IMR-90 (cell line): ENCODE data around the gene CDC42BPA. TPM values are rescaled to one million over a fixed set of nuclear protein-coding genes. Genes with fewer than 3 reads are reported as not detected.

ENCODE experiments used
- ATAC-seq: fragments of 200-7000 bp; cut with Tn5 transposase; 2 replicates; pipeline ENCODE4 v1.9.1; 2020; ENCODE audit warnings: low read depth, mild to moderate bottlenecking, moderate library complexity
- BruUV-seq: library from RNA; stranded (reverse); fragments of 400-500 nt; replicated peaks from 2 replicates; lab custom pipeline; 2021; lab: Mats Ljungman, UMichigan
- CTCF ChIA-PET: fragments of 300-600 bp; formaldehyde crosslinking; extraction: SDS; loops from one replicate; lab custom pipeline; 2021; ENCODE audit warnings: antibody characterized with exemption; lab: Yijun Ruan, JAX
- POLR2A ChIA-PET: fragments of 300-600 bp; sonication (Branson Sonifier 250); formaldehyde crosslinking; loops from one replicate; lab custom pipeline; 2022; ENCODE audit warnings: antibody characterized with exemption; ENCODE audit not compliant: unreplicated experiment; lab: Charles Lee
- DNase-seq: peaks from one replicate; pipeline ENCODE4 v3.0.0; 2013
- H2AFZ ChIP-seq: replicated peaks from 2 replicates; pipeline ENCODE3; 2013; ENCODE audit warnings: low read length, mild to moderate bottlenecking; ENCODE audit not compliant: poor library complexity
- H2AK5ac ChIP-seq: 2 replicates; pipeline ENCODE4 v1.6.1; 2013; ENCODE audit warnings: low read depth, low read length, inconsistent platforms
- H2AK9ac ChIP-seq: replicated peaks from 2 replicates; pipeline ENCODE3; 2013; ENCODE audit warnings: mild to moderate bottlenecking, low read depth, low read length, moderate library complexity; ENCODE audit not compliant: poor library complexity
- H2BK120ac ChIP-seq: 2 replicates; pipeline ENCODE4 v1.6.1; 2013; ENCODE audit warnings: low read depth, low read length, inconsistent platforms
- H2BK15ac ChIP-seq: 3 replicates; pipeline ENCODE4 v1.6.1; 2013; ENCODE audit warnings: low read depth, low read length, inconsistent platforms
- H2BK20ac ChIP-seq: 2 replicates; pipeline ENCODE4 v1.6.1; 2013; ENCODE audit warnings: low read depth, mild to moderate bottlenecking, inconsistent platforms, low read length, moderate library complexity
- H2BK5ac ChIP-seq: 2 replicates; pipeline ENCODE4 v1.6.1; 2013; ENCODE audit warnings: mild to moderate bottlenecking, low read depth, low read length, inconsistent platforms; ENCODE audit not compliant: poor library complexity, severe bottlenecking
- H3K14ac ChIP-seq: replicated peaks from 2 replicates; pipeline ENCODE4 v1.6.1; 2013; ENCODE audit warnings: low read depth, low read length, inconsistent platforms
- H3K18ac ChIP-seq: 2 replicates; pipeline ENCODE4 v1.6.1; 2013; ENCODE audit warnings: low read depth, low read length, control low read depth
- H3K23ac ChIP-seq: 2 replicates; pipeline ENCODE4 v1.6.1; 2013; ENCODE audit warnings: low read depth, low read length, inconsistent platforms
- H3K27ac ChIP-seq: 2 replicates; pipeline ENCODE4 v1.5.1; 2013; ENCODE audit warnings: mild to moderate bottlenecking, control low read depth, low read length; ENCODE audit not compliant: insufficient read depth
- H3K27me3 ChIP-seq: 2 replicates; pipeline ENCODE4 v1.6.1; 2013; ENCODE audit warnings: low read length; ENCODE audit not compliant: control insufficient read depth, insufficient read depth
- H3K36me3 ChIP-seq: 2 replicates; pipeline ENCODE4 v1.6.1; 2013; ENCODE audit warnings: low read length, mixed read lengths; ENCODE audit not compliant: control insufficient read depth, insufficient read depth
- H3K4ac ChIP-seq: 2 replicates; pipeline ENCODE4 v1.6.1; 2013; ENCODE audit warnings: low read depth, low read length, inconsistent platforms
- H3K4me1 ChIP-seq: 2 replicates; pipeline ENCODE4 v1.6.1; 2013; ENCODE audit warnings: low read length, mixed read lengths; ENCODE audit not compliant: control insufficient read depth, insufficient read depth
- H3K4me2 ChIP-seq: 2 replicates; pipeline ENCODE4 v1.6.1; 2013; ENCODE audit warnings: low read depth, mild to moderate bottlenecking, control low read depth, low read length, moderate library complexity
- H3K4me3 ChIP-seq: 2 replicates; pipeline ENCODE4 v1.5.1; 2013; ENCODE audit warnings: low read depth, mild to moderate bottlenecking, control low read depth, low read length, moderate library complexity; ENCODE audit not compliant: insufficient read depth
- H3K56ac ChIP-seq: 2 replicates; pipeline ENCODE4 v1.6.1; 2013; ENCODE audit warnings: low read length, inconsistent platforms; ENCODE audit not compliant: insufficient read depth; ENCODE audit errors: extremely low read depth
- H3K79me1 ChIP-seq, 2 experiments: 2 replicates each; pipeline ENCODE4 v1.6.1; 2013; ENCODE audit warnings: low read length in 2 of 2, inconsistent platforms in 1 of 2, low read depth in 1 of 2
- H3K9ac ChIP-seq: 2 replicates; pipeline ENCODE4 v1.6.1; 2013; ENCODE audit warnings: low read depth, low read length, control low read depth
- H3K9me1 ChIP-seq: 2 replicates; pipeline ENCODE4 v1.6.1; 2013; ENCODE audit warnings: low read length, inconsistent platforms; ENCODE audit not compliant: insufficient read depth
- H3K9me3 ChIP-seq: 2 replicates; pipeline ENCODE4 v1.6.1; 2013; ENCODE audit warnings: low read length; ENCODE audit not compliant: control insufficient read depth, insufficient read depth
- H4K20me1 ChIP-seq: 2 replicates; pipeline ENCODE4 v1.6.1; 2013; ENCODE audit warnings: low read length, inconsistent platforms; ENCODE audit not compliant: insufficient read depth
- H4K5ac ChIP-seq: 2 replicates; pipeline ENCODE4 v1.6.1; 2013; ENCODE audit warnings: mild to moderate bottlenecking, low read depth, low read length, control low read depth
- H4K8ac ChIP-seq, 2 experiments: 2 replicates each; pipeline ENCODE4 v1.6.1; 2013; ENCODE audit warnings: low read depth in 2 of 2, low read length in 2 of 2, control low read depth in 1 of 2, inconsistent platforms in 1 of 2
- H4K91ac ChIP-seq: 2 replicates; pipeline ENCODE4 v1.6.1; 2013; ENCODE audit warnings: low read depth, low read length, inconsistent platforms; ENCODE audit not compliant: insufficient read depth
- BHLHE40 ChIP-seq: fragments of 150-350 bp; IDR thresholded peaks from 2 replicates; pipeline ENCODE4 v1.6.1; 2016; ENCODE audit warnings: mild to moderate bottlenecking, low read depth, low read length
- CEBPB ChIP-seq: IDR thresholded peaks from 2 replicates; pipeline ENCODE4 v1.6.1; 2012; ENCODE audit warnings: low read depth, low read length, improper control_type of control experiment
- CHD1 ChIP-seq: IDR thresholded peaks from 2 replicates; pipeline ENCODE4 v1.6.1; 2012; ENCODE audit warnings: low read depth, low read length, improper control_type of control experiment
- FOS ChIP-seq: fragments of 150-350 bp; IDR thresholded peaks from 2 replicates; pipeline ENCODE4 v1.6.1; 2016; ENCODE audit warnings: low read depth, low read length
- MAFK ChIP-seq: IDR thresholded peaks from 2 replicates; pipeline ENCODE4 v1.6.1; 2012; ENCODE audit warnings: low read depth, low read length, improper control_type of control experiment
- MAZ ChIP-seq: IDR thresholded peaks from 2 replicates; pipeline ENCODE4 v1.6.1; 2012; ENCODE audit warnings: low read depth, mild to moderate bottlenecking, low read length, improper control_type of control experiment, moderate library complexity, borderline replicate concordance
- MXI1 ChIP-seq: IDR thresholded peaks from 2 replicates; pipeline ENCODE4 v1.6.1; 2012; ENCODE audit warnings: low read depth, mild to moderate bottlenecking, low read length, moderate library complexity, borderline replicate concordance
- NFE2L2 ChIP-seq: fragments of 150-350 bp; IDR thresholded peaks from 2 replicates; pipeline ENCODE4 v1.6.1; 2016; ENCODE audit warnings: low read depth, mild to moderate bottlenecking, low read length
- POLR2A ChIP-seq: IDR thresholded peaks from 2 replicates; pipeline ENCODE4 v1.6.1; 2012; ENCODE audit warnings: mild to moderate bottlenecking, low read depth, low read length
- RAD21 ChIP-seq: IDR thresholded peaks from 2 replicates; pipeline ENCODE4 v1.6.1; 2012; ENCODE audit warnings: low read length, improper control_type of control experiment
- RCOR1 ChIP-seq: IDR thresholded peaks from 2 replicates; pipeline ENCODE4 v1.6.1; 2012; ENCODE audit warnings: mild to moderate bottlenecking, low read length, improper control_type of control experiment; ENCODE audit not compliant: insufficient replicate concordance
- RFX5 ChIP-seq: IDR thresholded peaks from 2 replicates; pipeline ENCODE4 v1.8.0; 2012; ENCODE audit warnings: low read depth, mild to moderate bottlenecking, low read length, moderate library complexity
- SMC3 ChIP-seq: fragments of 150-350 bp; IDR thresholded peaks from 2 replicates; pipeline ENCODE4 v1.6.1; 2016; ENCODE audit warnings: low read depth, mild to moderate bottlenecking, antibody characterized with exemption, low read length, moderate library complexity
- WGBS, 2 experiments: methylation state at CpG; one replicate each; pipeline versions ENCODE4 v1.1.5 to v1.1.7; 2013; ENCODE audit warnings: missing lambda C conversion rate in 2 of 2; ENCODE audit not compliant: insufficient read length in 1 of 2; ENCODE audit errors: extremely low coverage in 2 of 2; 5-methylcytosine and 5-hydroxymethylcytosine counted together
- dilution Hi-C: fragments of 300-500 bp; cut with HindIII; formaldehyde crosslinking; loops from one replicate; pipeline ENCODE4 v1.14.3; 2018; ENCODE audit warnings: low sequenced_read_pairs; ENCODE audit not compliant: unreplicated experiment
- in situ Hi-C: fragments of 300-500 bp; cut with MboI; formaldehyde crosslinking; loops from 3 replicates; pipeline ENCODE4 v1.14.3; 2019; ENCODE audit warnings: low sequenced_read_pairs, inconsistent platforms, mixed read lengths
- intact Hi-C: fragments of 100-400 bp; cut with micrococcal nuclease; formaldehyde crosslinking; loops from 2 replicates; pipeline ENCODE4 v1.10.0; 2022
- polyA plus RNA-seq, 3 experiments: library from polyadenylated mRNA; depleted of rRNA; stranded (reverse); fragments of >200 nt; gene quantifications; 2 replicates each; pipeline ENCODE4 v1.2.3, GENCODE V29; 2012; ENCODE audit warnings: low replicate concordance in 1 of 3
- total RNA-seq: library from RNA; depleted of rRNA; stranded (reverse); fragments of >200 nt; gene quantifications from 2 replicates; pipeline ENCODE4 v1.2.3, GENCODE V29; 2012
- TF ChIP-seq, protein P1 (sequence below): fragments of 150-350 bp; IDR thresholded peaks from 2 replicates; pipeline ENCODE4 v1.6.1; 2016; ENCODE audit warnings: low read depth, mild to moderate bottlenecking, low read length, moderate library complexity, borderline replicate concordance
- TF ChIP-seq, protein P2 (sequence below): conservative IDR thresholded peaks from 2 replicates; pipeline ENCODE4 v1.5.1; 2012; ENCODE audit warnings: mild to moderate bottlenecking, low read depth, low read length, improper control_type of control experiment
- TF ChIP-seq, protein P3 (sequence below): fragments of 150-350 bp; IDR thresholded peaks from 2 replicates; pipeline ENCODE4 v1.6.1; 2017; ENCODE audit warnings: mild to moderate bottlenecking, antibody characterized with exemption, low read length, low read depth

Gene CDC42BPA
- total and polyA plus RNA-seq, 2 of the 4 experiments (the other 2 are of a cell fraction) = 9.4 to 27.8 TPM

DNA sequence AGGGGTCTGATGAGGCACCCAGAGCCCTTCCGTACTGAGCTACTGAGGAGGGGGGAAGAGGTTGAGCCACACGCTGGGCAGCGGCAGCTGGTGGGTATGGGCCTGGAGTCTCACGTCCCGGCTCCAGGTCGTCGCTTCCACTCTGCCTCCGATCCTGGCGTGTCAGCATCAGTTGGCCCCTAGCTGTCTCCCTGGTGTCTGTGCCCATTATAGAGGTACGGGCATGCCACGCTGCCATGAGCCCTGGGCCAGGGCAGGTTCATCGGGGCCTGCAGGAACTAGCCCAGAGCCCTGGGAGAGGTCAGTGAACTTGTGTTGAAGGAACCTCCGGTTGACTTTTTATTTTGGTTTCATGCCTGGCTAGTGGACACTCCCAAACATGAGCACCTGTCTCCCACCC lies 360.0 kb downstream of the CDC42BPA start:
- intact Hi-C loops = no loop called here
- 100% methylated on average over 2 of the region's 13 CpGs; no CpG with 5 or more reads in 1 of the 2 experiments for WGBS, 2 experiments
- H2AFZ ChIP-seq = no peak overlapping the region
- H3K14ac ChIP-seq = no peak overlapping the region
- H3K23ac ChIP-seq = no peak overlapping the region
- H3K56ac ChIP-seq = no peak overlapping the region
- H3K27me3 ChIP-seq = no peaks in the 10 kb centered on the region
- no peak overlapping the region for H2BK5ac ChIP-seq
- no peak overlapping the region for H2AK9ac ChIP-seq
- H3K36me3 ChIP-seq = no peaks in the 10 kb centered on the region
- H3K4me1 ChIP-seq = no peaks in the 10 kb centered on the region
- BruUV-seq = no TSS peak
- peaks cover 1% of the 10 kb centered on the region; the same call in 1 of the 2 replicates for H3K9me3 ChIP-seq
- no peak overlapping the region for H2BK15ac ChIP-seq
- H2BK20ac ChIP-seq = no peak overlapping the region
- no peak overlapping the region for H3K18ac ChIP-seq
- H3K9me1 ChIP-seq = no peaks in the 10 kb centered on the region
- in situ Hi-C loops = no loop called here
- no peak overlapping the region for H3K27ac ChIP-seq
- dilution Hi-C loops = no loop called here
- H2AK5ac ChIP-seq = no peak overlapping the region
- TF ChIP-seq MXI1 = no peak
- TF ChIP-seq, protein P1, sequence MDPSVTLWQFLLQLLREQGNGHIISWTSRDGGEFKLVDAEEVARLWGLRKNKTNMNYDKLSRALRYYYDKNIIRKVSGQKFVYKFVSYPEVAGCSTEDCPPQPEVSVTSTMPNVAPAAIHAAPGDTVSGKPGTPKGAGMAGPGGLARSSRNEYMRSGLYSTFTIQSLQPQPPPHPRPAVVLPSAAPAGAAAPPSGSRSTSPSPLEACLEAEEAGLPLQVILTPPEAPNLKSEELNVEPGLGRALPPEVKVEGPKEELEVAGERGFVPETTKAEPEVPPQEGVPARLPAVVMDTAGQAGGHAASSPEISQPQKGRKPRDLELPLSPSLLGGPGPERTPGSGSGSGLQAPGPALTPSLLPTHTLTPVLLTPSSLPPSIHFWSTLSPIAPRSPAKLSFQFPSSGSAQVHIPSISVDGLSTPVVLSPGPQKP = no peak
- TF ChIP-seq CHD1 = no peak
- no peak for TF ChIP-seq RCOR1
- TF ChIP-seq MAZ = no peak
- TF ChIP-seq RAD21 = no peak
- TF ChIP-seq, protein P2, sequence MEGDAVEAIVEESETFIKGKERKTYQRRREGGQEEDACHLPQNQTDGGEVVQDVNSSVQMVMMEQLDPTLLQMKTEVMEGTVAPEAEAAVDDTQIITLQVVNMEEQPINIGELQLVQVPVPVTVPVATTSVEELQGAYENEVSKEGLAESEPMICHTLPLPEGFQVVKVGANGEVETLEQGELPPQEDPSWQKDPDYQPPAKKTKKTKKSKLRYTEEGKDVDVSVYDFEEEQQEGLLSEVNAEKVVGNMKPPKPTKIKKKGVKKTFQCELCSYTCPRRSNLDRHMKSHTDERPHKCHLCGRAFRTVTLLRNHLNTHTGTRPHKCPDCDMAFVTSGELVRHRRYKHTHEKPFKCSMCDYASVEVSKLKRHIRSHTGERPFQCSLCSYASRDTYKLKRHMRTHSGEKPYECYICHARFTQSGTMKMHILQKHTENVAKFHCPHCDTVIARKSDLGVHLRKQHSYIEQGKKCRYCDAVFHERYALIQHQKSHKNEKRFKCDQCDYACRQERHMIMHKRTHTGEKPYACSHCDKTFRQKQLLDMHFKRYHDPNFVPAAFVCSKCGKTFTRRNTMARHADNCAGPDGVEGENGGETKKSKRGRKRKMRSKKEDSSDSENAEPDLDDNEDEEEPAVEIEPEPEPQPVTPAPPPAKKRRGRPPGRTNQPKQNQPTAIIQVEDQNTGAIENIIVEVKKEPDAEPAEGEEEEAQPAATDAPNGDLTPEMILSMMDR = no peak
- no peak for TF ChIP-seq CEBPB
- TF ChIP-seq MAFK = no peak
- no peak for TF ChIP-seq SMC3
- no peak for TF ChIP-seq BHLHE40
- TF ChIP-seq, protein P3, sequence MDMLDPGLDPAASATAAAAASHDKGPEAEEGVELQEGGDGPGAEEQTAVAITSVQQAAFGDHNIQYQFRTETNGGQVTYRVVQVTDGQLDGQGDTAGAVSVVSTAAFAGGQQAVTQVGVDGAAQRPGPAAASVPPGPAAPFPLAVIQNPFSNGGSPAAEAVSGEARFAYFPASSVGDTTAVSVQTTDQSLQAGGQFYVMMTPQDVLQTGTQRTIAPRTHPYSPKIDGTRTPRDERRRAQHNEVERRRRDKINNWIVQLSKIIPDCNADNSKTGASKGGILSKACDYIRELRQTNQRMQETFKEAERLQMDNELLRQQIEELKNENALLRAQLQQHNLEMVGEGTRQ = no peak
- TF ChIP-seq RFX5 = no peak
- no peak for TF ChIP-seq FOS
- TF ChIP-seq POLR2A = no peak
- no peak for TF ChIP-seq NFE2L2
- H3K4ac ChIP-seq = no peak overlapping the region
- ATAC-seq (no peak), DNase-seq (no peak)
- ChIA-PET POLR2A (no interaction called here), CTCF (no interaction called here)
- H2BK120ac ChIP-seq = no peak overlapping the region
- H4K91ac ChIP-seq = no peak overlapping the region
- H4K5ac ChIP-seq = no peak overlapping the region
- H3K79me1 ChIP-seq = no peaks in the 10 kb centered on the region
- H4K8ac ChIP-seq = no peak overlapping the region
- no peak overlapping the region for H3K4me3 ChIP-seq
- H3K4me2 ChIP-seq = no peak overlapping the region
- no peak overlapping the region for H3K9ac ChIP-seq
- H4K20me1 ChIP-seq = 0 out of 2 replicates have a peak, but pooled peaks cover 3% of the 10 kb centered on the region
